Esophagus squamous epithelium (tissue), 5 donors: ENCODE results near the gene RIN2. TPM values are rescaled to one million over a fixed set of nuclear protein-coding genes. Genes with fewer than 3 reads are reported as not detected.

Source experiments
- DNase-seq: peaks from one replicate; lab custom pipeline; 2025; lab: John Stamatoyannopoulos, UW
- H3K27ac ChIP-seq, 4 donors: fragments of 200-600 bp; sonication (generic); one replicate each; pipeline ENCODE4 v1.5.1; 2016 to 2019; ENCODE audit warnings: mild to moderate bottlenecking in 1 of 4
- H3K27me3 ChIP-seq, 4 donors: fragments of 200-600 bp; sonication (generic); 1 replicate in 3 of 4; 2 replicates in 1 of 4; pipeline versions ENCODE4 v1.5.1 to v1.6.0; 2017 to 2021; ENCODE audit warnings: antibody characterized with exemption in 1 of 4
- H3K36me3 ChIP-seq, 3 donors: fragments of 200-600 bp; sonication (generic); one replicate each; pipeline ENCODE4 v1.5.1; 2016 to 2019
- H3K4me1 ChIP-seq, 3 donors: fragments of 200-600 bp; sonication (generic); one replicate each; pipeline ENCODE4 v1.5.1; 2017 to 2019
- H3K4me3 ChIP-seq, 4 donors: fragments of 200-600 bp; sonication (generic); 1 replicate in 3 of 4; 2 replicates in 1 of 4; pipeline ENCODE4 v1.5.1; 2016 to 2019; ENCODE audit warnings: mild to moderate bottlenecking in 2 of 4, moderate library complexity in 1 of 4
- H3K9me3 ChIP-seq, 3 donors: fragments of 200-600 bp; sonication (generic); one replicate each; pipeline ENCODE4 v1.5.1; 2016 to 2019
- POLR2A ChIP-seq, 4 donors: fragments of 450-650 bp; IDR thresholded peaks; one replicate each; pipeline ENCODE4 v1.6.1; 2017; ENCODE audit warnings: antibody characterized with exemption in 4 of 4, mild to moderate bottlenecking in 4 of 4, moderate library complexity in 3 of 4
- WGBS, 2 donors: methylation state at CpG; one replicate each; pipeline ENCODE4 v1.1.5; 2018; 5-methylcytosine and 5-hydroxymethylcytosine counted together
- intact Hi-C: fragments of 100-400 bp; cut with DNase I; formaldehyde crosslinking; loops from one replicate; pipeline ENCODE4 v1.15.0; 2022
- total RNA-seq, 4 donors: library from RNA; depleted of rRNA; stranded (reverse); fragments of >200 nt; gene quantifications; one replicate each; pipeline ENCODE4 v1.1.0, GENCODE V29; 2016
- TF ChIP-seq, protein P1 (sequence below), 6 experiments: fragments of 450-650 bp in 4 of 6; fragments of 200-600 bp in 2 of 6; sonication (generic) in 2 of 6; IDR thresholded peaks; one replicate each; pipeline ENCODE4 v1.5.1; 2016 to 2019; ENCODE audit warnings: antibody characterized with exemption in 6 of 6, mild to moderate bottlenecking in 4 of 6, moderate library complexity in 4 of 6
- donor health status: DM: yes; HTN: yes; CAD: no.

Gene RIN2
- total RNA-seq, 4 donors from 2014 or later = 29.5 to 77.4 (median 50.8) TPM

DNA sequence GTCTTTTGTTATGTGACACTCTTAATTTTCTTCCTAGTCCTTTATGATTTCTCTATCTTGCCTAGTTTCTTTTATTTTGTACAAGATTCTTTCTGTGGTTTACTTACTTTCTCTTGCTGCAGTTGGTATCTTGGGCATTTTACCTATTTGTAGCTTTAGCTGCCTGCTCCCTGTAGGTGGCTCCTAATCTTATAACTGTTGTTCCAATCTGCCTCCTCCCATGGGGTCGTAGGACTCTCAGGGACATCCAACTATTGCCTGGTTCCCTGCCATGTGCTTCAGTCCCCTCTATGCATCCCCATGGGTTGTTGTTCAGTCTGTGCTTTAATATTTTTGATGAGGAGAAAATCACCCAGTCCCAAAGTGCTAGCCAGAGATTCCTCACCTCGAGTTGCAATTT lies 31.4 kb downstream of the RIN2 start:
- Histone ChIP-seq H3K9me3 (no peaks in the 10 kb centered on the region), H3K4me3 (no peak overlapping the region), H3K4me1 (peaks cover 22 to 28% (median 24%) of the 10 kb centered on the region in 3 donors), H3K36me3 (no peaks in the 10 kb centered on the region), H3K27me3 (no peaks in the 10 kb centered on the region), H3K27ac (no peak overlapping the region)
- WGBS, 2 donors = 65 to 74% methylated on average over 2 of the region's 2 CpGs
- intact Hi-C loops = loop anchor here (10.0 kb wide), 3 partner anchors 95 to 205 kb away; no protein-coding TSS in a partner anchor
- TF ChIP-seq POLR2A (IDR thresholded peaks at IDR 0.05) = no peak
- TF ChIP-seq, protein P1, sequence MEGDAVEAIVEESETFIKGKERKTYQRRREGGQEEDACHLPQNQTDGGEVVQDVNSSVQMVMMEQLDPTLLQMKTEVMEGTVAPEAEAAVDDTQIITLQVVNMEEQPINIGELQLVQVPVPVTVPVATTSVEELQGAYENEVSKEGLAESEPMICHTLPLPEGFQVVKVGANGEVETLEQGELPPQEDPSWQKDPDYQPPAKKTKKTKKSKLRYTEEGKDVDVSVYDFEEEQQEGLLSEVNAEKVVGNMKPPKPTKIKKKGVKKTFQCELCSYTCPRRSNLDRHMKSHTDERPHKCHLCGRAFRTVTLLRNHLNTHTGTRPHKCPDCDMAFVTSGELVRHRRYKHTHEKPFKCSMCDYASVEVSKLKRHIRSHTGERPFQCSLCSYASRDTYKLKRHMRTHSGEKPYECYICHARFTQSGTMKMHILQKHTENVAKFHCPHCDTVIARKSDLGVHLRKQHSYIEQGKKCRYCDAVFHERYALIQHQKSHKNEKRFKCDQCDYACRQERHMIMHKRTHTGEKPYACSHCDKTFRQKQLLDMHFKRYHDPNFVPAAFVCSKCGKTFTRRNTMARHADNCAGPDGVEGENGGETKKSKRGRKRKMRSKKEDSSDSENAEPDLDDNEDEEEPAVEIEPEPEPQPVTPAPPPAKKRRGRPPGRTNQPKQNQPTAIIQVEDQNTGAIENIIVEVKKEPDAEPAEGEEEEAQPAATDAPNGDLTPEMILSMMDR (IDR thresholded peaks at IDR 0.05) = no peak
- DNase-seq = no peak

DNA sequence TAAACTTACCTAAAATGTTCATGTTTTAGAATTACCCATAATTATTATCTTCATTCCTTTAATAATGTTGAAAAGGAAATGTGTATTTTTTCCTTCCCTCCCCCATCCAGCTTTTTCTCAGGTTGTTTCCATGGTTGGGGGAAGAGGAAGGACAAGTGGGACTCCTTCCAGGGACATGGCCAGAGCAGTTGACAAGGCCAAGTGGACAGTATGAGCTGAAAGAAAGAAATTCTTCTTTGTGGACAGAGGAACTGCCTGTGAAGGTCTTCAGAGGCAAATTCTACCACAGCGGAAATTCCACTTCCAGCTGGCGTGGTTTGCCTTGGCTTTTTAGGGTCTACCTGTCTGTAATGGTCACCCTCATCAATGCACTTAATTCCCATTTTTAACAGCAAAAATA lies 33.8 kb downstream of the RIN2 start:
- peaks cover 0 to 4% (median under 1%) of the 10 kb centered on the region in 3 donors for H3K4me1 ChIP-seq
- H3K27me3 ChIP-seq = no peaks in the 10 kb centered on the region
- no peak overlapping the region for H3K27ac ChIP-seq
- no peak overlapping the region for H3K4me3 ChIP-seq
- 83 to 100% methylated on average over 2 of the region's 2 CpGs for WGBS, 2 donors
- TF ChIP-seq, protein P1 (IDR thresholded peaks at IDR 0.05) = no peak
- TF ChIP-seq POLR2A (IDR thresholded peaks at IDR 0.05) = no peak
- H3K9me3 ChIP-seq = no peaks in the 10 kb centered on the region
- intact Hi-C loops = no loop called here
- no peak for DNase-seq
- H3K36me3 ChIP-seq = no peaks in the 10 kb centered on the region

DNA sequence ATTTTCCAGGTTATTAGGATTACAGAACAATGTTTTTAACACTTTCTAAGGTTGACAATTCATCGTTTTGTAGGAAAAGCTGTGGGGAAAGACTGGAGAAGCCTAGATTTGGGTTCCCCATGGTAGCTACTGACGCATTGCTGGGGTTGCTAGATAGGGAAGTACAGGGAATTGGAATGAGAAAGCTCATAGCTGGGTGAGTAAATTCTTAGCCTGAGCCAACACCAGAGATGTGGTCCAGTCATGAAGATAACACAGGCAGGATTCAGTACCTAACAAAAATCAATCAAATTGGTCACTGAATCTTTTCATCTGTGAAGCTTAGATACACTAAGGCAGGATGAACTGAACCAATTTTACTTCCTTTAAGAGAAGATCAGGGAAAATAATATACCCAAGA lies 35.7 kb downstream of the RIN2 start:
- DNase-seq = no peak
- WGBS, 2 donors = 82 to 94% methylated on average over 2 of the region's 2 CpGs
- TF ChIP-seq, protein P1 (IDR thresholded peaks at IDR 0.05) = no peak
- no peak for TF ChIP-seq POLR2A (IDR thresholded peaks at IDR 0.05)
- H3K27ac ChIP-seq = no peak overlapping the region
- no peak overlapping the region for H3K4me3 ChIP-seq
- H3K9me3 ChIP-seq = no peaks in the 10 kb centered on the region
- no peaks in the 10 kb centered on the region for H3K27me3 ChIP-seq
- H3K36me3 ChIP-seq = no peaks in the 10 kb centered on the region
- intact Hi-C loops = no loop called here
- no peaks in the 10 kb centered on the region for H3K4me1 ChIP-seq

DNA sequence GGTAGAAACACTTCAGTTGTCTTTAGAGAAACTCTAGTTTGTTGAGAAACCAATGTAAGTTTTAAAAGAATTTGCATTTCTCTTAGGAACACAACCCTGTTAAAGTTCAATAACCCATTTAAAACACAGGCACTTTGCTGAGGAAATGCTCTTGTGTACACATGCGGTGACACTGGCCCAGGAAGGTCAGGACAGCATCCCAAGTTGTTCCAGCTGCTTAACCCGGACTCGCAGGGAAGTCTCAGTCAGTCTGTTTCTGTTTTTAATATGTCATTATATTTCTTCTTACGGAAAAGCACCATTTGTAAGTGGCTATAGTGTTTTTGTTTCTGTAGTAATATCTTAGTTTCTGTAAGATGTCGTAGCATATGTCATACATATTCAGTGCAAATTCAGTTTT lies 36.9 kb downstream of the RIN2 start:
- WGBS, 2 donors = 73 to 77% methylated on average over 5 of the region's 5 CpGs
- no peak for TF ChIP-seq POLR2A (IDR thresholded peaks at IDR 0.05)
- TF ChIP-seq, protein P1 (IDR thresholded peaks at IDR 0.05) = no peak
- H3K4me3 ChIP-seq = no peak overlapping the region
- DNase-seq = no peak
- no peaks in the 10 kb centered on the region for H3K9me3 ChIP-seq
- peaks cover 0 to 7% (median 0%) of the 10 kb centered on the region in 3 donors for H3K36me3 ChIP-seq
- intact Hi-C loops = no loop called here
- H3K27me3 ChIP-seq = no peaks in the 10 kb centered on the region
- H3K4me1 ChIP-seq = no peaks in the 10 kb centered on the region
- no peak overlapping the region for H3K27ac ChIP-seq

DNA sequence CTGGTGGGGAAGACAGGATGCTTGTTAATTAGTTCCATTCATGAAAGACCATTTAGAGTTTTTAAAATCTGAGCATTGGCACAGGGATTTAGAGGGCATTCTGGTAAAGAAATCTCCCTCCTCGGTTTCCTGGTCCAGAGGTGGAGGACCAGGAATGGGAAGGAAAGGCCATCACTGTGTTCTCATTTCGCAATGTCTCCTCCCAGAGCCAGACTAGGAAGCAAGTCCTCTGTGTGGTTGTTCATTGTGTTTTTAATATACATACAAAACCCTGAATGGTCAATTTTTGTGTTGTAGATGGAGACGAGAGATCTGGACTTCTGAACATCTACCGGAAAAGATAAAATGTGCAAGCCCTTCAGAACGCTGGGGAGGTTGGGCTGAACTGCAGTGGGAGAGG lies 41.3 kb downstream of the RIN2 start:
- H3K4me3 ChIP-seq = no peak overlapping the region
- no peaks in the 10 kb centered on the region for H3K4me1 ChIP-seq
- TF ChIP-seq, protein P1 (IDR thresholded peaks at IDR 0.05) = no peak
- no peak for TF ChIP-seq POLR2A (IDR thresholded peaks at IDR 0.05)
- no peak for DNase-seq
- peaks cover 0 to 38% (median 0%) of the 10 kb centered on the region in 3 donors for H3K36me3 ChIP-seq
- WGBS, 2 donors = 75 to 88% methylated on average over 5 of the region's 5 CpGs
- no peak overlapping the region for H3K27ac ChIP-seq
- no peaks in the 10 kb centered on the region for H3K27me3 ChIP-seq
- no peaks in the 10 kb centered on the region for H3K9me3 ChIP-seq
- intact Hi-C loops = no loop called here
